Measurements from ENCODE around the gene ZNRD2.

Gene ZNRD2

DNA sequence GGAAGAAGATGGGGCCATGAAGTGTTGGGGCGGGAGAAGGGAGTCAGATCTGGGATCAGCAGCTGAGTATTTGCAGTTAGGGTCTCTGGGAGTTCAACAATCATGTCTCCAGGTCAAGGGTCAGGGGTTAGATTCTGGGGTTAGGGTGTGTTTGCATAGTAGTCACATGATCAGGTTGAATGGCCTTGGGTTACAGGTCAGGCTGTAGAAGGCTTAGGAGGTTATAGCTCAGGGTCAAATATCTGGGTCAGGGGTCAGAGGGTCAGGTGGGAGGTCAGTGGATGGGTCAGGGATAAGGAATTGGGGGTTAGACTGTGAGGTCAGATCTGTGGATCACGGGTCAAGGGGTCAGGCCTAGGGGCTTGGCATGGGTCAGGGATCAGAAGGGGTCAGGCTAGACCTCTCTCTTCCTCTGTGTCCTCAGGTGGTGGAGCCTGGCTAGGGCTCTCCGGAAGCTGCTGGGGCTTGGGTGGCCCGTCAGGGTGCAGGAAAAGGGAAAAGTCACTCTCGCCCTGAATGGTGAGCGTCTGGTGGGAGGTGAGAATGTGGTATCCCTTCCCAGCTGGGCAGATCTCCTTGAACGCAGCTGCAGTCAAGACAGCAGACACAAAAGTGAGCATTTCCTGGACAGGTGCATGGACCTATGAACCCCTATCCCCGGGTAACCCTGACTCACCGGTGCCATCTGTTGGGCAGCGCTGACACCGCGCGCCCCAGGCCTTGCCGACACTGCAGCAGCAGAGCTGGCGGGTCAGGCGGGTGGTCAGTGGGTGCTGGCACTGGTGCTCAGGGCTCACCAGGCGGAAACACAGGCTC lies 18.5 kb upstream of the ZNRD2 start:
- Histone ChIP-seq H3K27ac (ENCODE audit: low read depth, low read length) (no peak overlapping the region), H3K9me3 (ENCODE audit: control insufficient read depth, insufficient read depth, low read depth, low read length) (no peaks in the 10 kb centered on the region), H3K36me3 (ENCODE audit: control insufficient read depth, insufficient read depth, low read length) (no peaks in the 10 kb centered on the region), H3K4me1 (ENCODE audit: control insufficient read depth, insufficient read depth, low read length) (peaks cover 37% of the 10 kb centered on the region), H3K4me3 (ENCODE audit: low read depth, low read length) (no peak overlapping the region), H3K27me3 (ENCODE audit: control insufficient read depth, insufficient read depth, low read length) (peaks cover 49% of the 10 kb centered on the region), H3K9ac (ENCODE audit: low read length) (no peak overlapping the region)

DNA sequence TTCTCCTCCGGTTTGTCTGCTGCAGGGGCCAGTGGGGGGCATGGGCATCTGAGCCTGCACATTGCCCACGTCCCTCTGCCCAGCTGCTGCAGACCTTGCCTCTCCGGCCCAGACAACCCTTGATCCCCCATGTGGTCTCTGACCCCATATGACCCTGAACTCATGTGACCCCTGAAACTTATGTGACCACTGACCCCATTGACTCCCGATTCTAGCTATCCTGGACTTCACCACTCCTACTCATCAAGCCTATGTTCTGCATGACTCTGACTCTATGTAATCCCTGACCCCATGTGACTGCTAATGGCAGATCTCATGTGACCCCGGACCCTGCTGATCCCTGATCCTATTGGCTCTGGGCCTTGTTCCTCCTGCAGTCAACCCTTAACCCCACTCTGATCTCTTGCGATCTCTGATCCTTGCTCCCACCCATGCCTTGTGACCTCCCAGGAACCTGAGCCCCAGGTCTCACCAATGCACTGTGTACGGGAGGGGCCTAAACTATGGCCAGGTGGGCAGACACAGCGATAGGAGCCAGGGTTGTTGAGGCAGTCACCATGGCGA lies 17.8 kb upstream of the ZNRD2 start:
- Histone ChIP-seq H3K27me3 (ENCODE audit: control insufficient read depth, insufficient read depth, low read length) (peaks cover 48% of the 10 kb centered on the region), H3K9me3 (ENCODE audit: control insufficient read depth, insufficient read depth, low read depth, low read length) (no peaks in the 10 kb centered on the region), H3K4me3 (ENCODE audit: low read depth, low read length) (no peak overlapping the region), H3K4me1 (ENCODE audit: control insufficient read depth, insufficient read depth, low read length) (peaks cover 41% of the 10 kb centered on the region), H3K9ac (ENCODE audit: low read length) (no peak overlapping the region), H3K36me3 (ENCODE audit: control insufficient read depth, insufficient read depth, low read length) (no peaks in the 10 kb centered on the region), H3K27ac (ENCODE audit: low read depth, low read length) (no peak overlapping the region)

DNA sequence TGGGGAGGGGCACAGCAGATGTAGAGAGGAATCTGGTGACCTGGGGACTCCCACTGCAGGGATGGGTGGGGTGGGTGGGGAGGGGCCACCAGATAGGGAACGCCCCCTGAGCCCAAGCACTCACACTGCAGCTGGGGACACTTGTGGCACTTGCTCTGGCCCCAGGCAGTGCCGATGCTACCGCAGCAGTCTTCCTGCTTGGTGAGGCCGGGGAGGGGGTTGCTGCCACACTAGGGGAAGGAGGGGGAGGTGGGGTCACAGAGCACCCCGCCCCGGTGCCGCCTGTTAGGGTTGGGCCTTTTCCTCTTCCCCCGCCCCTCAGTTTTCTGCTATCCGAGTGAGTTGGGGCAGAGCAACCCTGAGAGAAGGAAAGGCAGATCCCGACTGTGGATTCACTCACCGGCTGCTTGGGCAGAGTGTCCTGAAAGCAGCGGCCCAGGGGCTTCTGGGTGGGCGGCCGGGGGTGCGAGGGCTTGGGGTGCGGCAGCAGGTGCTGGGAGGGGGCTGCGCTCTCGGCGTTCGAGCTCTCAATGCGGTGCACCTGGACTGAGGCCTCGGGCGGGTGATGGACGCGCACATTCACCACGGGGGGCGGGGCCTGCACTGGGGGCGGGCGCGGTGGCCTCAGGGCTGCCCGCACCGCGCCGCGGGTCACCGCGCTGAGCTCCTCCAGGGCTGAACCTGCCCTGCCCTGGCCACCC lies 16.8 kb upstream of the ZNRD2 start:
- H3K27ac ChIP-seq (ENCODE audit: low read depth, low read length): no peak overlapping the region
- peaks cover 41% of the 10 kb centered on the region for H3K4me1 ChIP-seq (ENCODE audit: control insufficient read depth, insufficient read depth, low read length)
- H3K36me3 ChIP-seq (ENCODE audit: control insufficient read depth, insufficient read depth, low read length): no peaks in the 10 kb centered on the region
- peak overlapping the region; percentile 53 for H3K4me3 ChIP-seq (ENCODE audit: low read depth, low read length)
- H3K9ac ChIP-seq (ENCODE audit: low read length): no peak overlapping the region
- peaks cover 39% of the 10 kb centered on the region for H3K27me3 ChIP-seq (ENCODE audit: control insufficient read depth, insufficient read depth, low read length)
- no peaks in the 10 kb centered on the region for H3K9me3 ChIP-seq (ENCODE audit: control insufficient read depth, insufficient read depth, low read depth, low read length)

DNA sequence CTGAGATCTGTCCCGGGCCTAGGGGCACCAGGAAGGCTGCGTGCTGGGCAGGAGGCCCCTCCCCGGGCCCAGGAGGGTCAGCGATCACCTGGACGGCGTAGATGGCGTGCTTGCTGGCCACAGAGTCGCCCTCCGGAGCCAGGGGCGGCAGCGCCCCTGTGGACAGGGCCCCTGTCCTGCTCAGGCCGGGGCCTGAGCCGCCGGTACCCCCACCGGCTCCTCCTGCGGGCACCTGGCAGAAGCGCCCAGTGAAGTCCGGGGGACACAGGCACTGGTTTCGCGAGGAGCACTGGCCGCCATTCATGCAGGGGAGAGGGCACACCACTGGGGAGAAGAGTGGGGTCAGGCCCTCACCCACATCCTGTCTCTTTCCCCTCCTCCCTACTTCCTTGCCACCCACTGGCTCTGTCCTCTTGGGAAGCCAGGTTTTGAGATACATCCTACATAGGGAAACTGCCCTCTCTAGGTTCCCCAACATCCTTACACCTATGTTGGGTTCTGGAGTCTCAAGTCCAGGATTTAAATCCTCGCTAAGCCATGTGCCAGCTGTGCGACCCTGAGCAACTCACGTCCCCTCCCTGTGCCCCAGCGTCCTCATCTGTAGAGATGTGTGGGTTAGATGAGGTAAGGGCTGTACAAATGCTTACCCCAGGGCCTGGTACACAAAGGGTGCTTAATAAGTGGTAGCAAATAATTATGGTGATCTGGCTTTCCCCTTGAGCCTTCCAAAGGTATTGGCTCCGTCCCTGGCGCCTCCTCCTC lies 16.0 kb upstream of the ZNRD2 start:
- no peak overlapping the region for H3K9ac ChIP-seq (ENCODE audit: low read length)
- H3K4me3 ChIP-seq (ENCODE audit: low read depth, low read length): peak overlapping the region; percentile 53
- H3K27ac ChIP-seq (ENCODE audit: low read depth, low read length): no peak overlapping the region
- H3K36me3 ChIP-seq (ENCODE audit: control insufficient read depth, insufficient read depth, low read length): no peaks in the 10 kb centered on the region
- no peaks in the 10 kb centered on the region for H3K9me3 ChIP-seq (ENCODE audit: control insufficient read depth, insufficient read depth, low read depth, low read length)
- H3K27me3 ChIP-seq (ENCODE audit: control insufficient read depth, insufficient read depth, low read length): peaks cover 35% of the 10 kb centered on the region
- peaks cover 49% of the 10 kb centered on the region for H3K4me1 ChIP-seq (ENCODE audit: control insufficient read depth, insufficient read depth, low read length)

DNA sequence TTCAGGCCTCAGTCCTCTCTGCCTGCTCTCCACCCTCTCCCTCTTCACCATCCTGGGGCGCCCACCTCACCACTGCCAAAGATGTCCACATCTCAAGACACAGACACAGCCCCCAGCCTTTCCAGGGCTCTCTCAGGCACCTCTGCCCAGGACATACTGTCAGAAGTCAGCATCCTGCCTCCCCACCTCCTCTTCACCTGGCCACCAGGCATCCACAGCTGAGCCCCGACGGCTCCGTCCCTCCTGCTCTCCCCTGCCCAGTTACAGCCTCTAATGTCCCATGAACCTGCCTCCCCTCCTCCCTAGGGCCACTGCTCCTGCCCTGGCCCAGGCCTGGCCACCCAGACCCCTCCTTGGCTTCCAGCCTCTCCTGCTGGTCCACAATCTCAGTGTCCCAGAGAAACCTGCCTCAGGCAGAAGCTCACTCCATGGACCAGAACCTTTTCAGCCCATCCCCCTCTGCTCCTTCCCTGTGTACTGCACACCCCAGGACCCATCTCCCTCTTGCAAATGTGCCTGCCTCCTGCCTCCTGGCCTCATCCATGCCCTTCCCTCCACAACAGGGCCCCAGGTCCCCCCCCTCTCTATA lies 15.3 kb upstream of the ZNRD2 start:
- no peak overlapping the region for H3K27ac ChIP-seq (ENCODE audit: low read depth, low read length)
- no peaks in the 10 kb centered on the region for H3K9me3 ChIP-seq (ENCODE audit: control insufficient read depth, insufficient read depth, low read depth, low read length)
- H3K4me3 ChIP-seq (ENCODE audit: low read depth, low read length): no peak overlapping the region
- no peak overlapping the region for H3K9ac ChIP-seq (ENCODE audit: low read length)
- H3K27me3 ChIP-seq (ENCODE audit: control insufficient read depth, insufficient read depth, low read length): peaks cover 32% of the 10 kb centered on the region
- H3K36me3 ChIP-seq (ENCODE audit: control insufficient read depth, insufficient read depth, low read length): no peaks in the 10 kb centered on the region
- H3K4me1 ChIP-seq (ENCODE audit: control insufficient read depth, insufficient read depth, low read length): peaks cover 56% of the 10 kb centered on the region

DNA sequence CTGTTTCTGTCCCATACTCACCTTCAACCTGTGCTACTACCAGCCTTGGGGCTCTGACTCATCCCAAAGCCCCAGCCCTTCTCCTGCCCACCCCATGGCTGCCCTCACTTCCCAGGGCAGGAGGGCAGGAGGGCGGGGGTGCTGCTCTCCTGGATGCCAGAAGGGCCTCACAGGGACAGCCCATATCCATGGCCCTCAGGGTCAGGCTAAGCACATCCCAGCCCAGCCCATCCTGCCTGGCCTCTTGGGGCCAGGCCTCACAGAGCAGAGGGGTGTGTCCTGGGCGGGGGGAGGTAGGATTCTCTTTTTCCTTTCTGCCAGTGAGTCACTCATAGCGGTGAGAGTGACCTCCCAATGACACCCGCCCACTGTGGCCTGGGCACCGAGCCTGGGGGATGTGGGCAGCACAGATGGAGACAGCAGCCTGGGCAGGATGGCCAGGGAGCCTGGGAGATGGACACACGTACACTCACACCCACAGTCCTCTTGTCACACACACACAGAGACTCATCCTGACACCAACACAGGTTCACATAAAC lies 14.5 kb upstream of the ZNRD2 start:
- peaks cover 64% of the 10 kb centered on the region for H3K4me1 ChIP-seq (ENCODE audit: control insufficient read depth, insufficient read depth, low read length)
- no peak overlapping the region for H3K4me3 ChIP-seq (ENCODE audit: low read depth, low read length)
- H3K9me3 ChIP-seq (ENCODE audit: control insufficient read depth, insufficient read depth, low read depth, low read length): no peaks in the 10 kb centered on the region
- peaks cover 31% of the 10 kb centered on the region for H3K27me3 ChIP-seq (ENCODE audit: control insufficient read depth, insufficient read depth, low read length)
- H3K27ac ChIP-seq (ENCODE audit: low read depth, low read length): no peak overlapping the region
- H3K9ac ChIP-seq (ENCODE audit: low read length): no peak overlapping the region
- H3K36me3 ChIP-seq (ENCODE audit: control insufficient read depth, insufficient read depth, low read length): no peaks in the 10 kb centered on the region

DNA sequence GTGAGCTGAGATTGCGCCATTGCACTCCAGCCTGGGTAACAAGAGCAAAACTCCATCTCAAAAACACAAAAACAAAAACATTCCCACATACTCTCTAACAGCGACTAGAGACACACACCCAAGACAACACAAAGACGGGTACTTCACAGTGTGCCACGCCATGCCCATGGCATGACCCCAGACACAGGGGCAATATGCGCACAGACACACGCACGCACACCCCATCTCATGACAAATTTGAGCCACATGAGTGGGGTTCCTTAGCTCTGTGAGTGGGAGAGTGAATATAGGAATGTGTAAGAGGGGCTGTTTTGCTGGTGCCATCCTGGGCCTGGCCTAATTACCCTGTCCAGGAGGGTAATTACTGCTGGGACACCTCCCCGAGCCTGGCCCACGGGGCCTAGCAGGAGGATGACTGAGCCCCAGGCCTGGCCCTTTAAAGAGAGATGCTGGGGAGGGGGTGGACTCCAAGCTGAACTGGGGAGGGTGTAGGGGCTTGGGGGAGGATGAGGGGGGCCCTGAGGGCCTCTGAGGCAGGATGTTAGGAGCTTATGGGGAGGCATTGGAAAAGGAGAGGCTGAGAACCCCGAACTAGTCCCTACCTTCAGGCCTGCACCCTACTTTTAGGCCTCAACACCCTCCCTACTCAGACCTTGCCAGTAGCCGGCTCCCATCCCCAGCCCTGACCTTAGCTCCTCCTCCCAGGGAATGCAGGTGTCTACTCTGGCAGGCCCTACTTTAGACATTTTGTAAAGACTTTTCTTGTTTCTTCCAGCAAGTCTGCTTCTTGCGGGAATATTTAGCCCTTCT lies 13.6 kb upstream of the ZNRD2 start:
- Histone ChIP-seq H3K27me3 (ENCODE audit: control insufficient read depth, insufficient read depth, low read length) (peaks cover 27% of the 10 kb centered on the region), H3K4me3 (ENCODE audit: low read depth, low read length) (no peak overlapping the region), H3K9me3 (ENCODE audit: control insufficient read depth, insufficient read depth, low read depth, low read length) (no peaks in the 10 kb centered on the region), H3K9ac (ENCODE audit: low read length) (no peak overlapping the region), H3K36me3 (ENCODE audit: control insufficient read depth, insufficient read depth, low read length) (no peaks in the 10 kb centered on the region), H3K4me1 (ENCODE audit: control insufficient read depth, insufficient read depth, low read length) (peaks cover 64% of the 10 kb centered on the region), H3K27ac (ENCODE audit: low read depth, low read length) (no peak overlapping the region)

DNA sequence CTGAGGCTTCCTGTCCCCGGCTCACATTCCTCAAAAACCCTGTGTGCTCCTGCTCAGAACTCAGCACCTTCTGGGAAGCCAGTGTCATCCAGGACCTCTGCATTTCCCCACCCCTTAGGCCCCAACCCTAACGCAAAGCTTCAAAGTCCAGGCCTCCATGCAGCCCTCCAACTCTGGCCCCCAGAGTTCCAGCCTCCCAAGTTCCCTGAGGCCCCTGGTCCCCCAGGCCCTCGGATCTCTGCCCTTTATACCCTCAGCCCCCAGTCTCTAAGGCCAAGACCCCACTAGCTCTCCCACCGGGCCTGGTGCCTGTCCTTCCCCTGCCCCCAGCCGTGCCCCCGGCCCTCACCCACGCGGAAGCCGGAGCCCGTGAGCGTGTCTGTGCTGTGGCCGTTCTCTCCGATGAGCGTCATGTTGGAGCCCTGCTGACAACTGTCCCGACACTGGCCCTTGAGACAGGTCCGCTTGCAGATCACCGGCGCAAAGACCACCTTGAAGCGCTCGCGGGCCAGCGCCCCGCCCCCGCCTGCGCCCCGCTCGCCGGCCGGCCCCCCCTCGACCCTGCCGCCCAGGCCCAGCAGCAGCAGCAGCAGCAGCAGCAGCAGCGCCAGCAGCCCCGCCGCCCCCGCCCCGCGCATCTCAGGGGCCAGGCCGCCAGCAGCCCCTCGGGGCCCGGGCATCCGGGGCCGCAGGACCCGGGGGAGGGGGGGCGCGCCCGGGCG lies 12.8 kb upstream of the ZNRD2 start:
- peak overlapping the region; percentile 52 for H3K4me3 ChIP-seq (ENCODE audit: low read depth, low read length)
- H3K9me3 ChIP-seq (ENCODE audit: control insufficient read depth, insufficient read depth, low read depth, low read length): no peaks in the 10 kb centered on the region
- H3K9ac ChIP-seq (ENCODE audit: low read length): no peak overlapping the region
- H3K36me3 ChIP-seq (ENCODE audit: control insufficient read depth, insufficient read depth, low read length): no peaks in the 10 kb centered on the region
- peaks cover 27% of the 10 kb centered on the region for H3K27me3 ChIP-seq (ENCODE audit: control insufficient read depth, insufficient read depth, low read length)
- peaks cover 61% of the 10 kb centered on the region for H3K4me1 ChIP-seq (ENCODE audit: control insufficient read depth, insufficient read depth, low read length)
- no peak overlapping the region for H3K27ac ChIP-seq (ENCODE audit: low read depth, low read length)

DNA sequence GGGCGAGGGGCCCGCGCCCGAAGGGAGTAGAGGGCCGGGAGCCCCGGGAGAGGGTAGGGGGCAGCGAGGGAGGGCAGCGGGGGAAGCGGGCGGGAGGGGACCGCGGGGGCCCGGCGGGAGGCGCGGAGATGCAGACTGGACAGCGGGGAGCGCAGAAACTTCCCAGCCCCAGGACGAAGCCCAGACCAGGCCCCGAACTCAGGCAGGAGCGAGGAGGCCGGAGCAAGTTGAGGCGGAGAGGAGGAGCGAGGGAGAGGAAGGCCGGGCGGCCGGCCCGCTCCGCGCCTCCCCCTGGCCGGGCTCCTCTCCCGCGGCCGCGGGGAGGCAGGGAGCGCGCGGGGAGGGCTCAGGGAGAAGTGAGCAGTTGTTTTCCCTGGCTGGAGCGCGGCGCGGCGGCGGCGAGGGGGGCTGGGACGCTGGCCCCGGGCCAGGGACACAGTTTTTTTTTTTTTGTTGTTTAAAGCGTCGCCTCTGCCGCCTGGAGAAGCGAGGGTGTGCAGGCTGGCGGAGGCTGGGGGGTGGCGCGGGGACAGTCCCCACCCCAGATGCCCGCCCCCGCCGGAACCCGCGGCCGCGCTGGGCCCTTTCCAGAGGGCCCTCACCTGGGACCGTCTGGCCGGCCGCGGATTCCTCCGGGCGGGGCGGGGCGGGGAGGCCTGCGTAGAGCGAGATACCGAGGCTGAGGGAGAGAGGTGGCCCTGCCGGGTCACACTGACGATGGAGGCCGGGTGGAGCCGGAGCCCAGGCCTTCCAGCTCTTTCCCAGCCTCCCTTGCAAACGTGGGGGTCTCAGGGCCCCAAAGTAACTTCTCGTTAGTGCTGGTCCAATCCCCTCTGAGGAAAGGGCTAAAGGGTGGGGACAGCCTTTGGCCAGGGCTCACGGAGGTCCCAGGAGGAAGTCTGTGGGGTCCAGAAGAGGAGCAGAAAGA lies 12.0 kb upstream of the ZNRD2 start, which contains the start of gene LTBP3:
Gene LTBP3 (minus strand): TSS at position 358 of the 928 bp plus-strand sequence. CDS start 400 bp downstream, outside the sequence.
- H3K9ac ChIP-seq (ENCODE audit: low read length): peak within 1 kb of the TSS; percentile 69
- H3K27me3 ChIP-seq (ENCODE audit: control insufficient read depth, insufficient read depth, low read length): peaks cover 27% of the 10 kb centered on the region
- peak within 1 kb of the TSS; percentile 28; the same call in 1 of the 2 replicates for H3K27ac ChIP-seq (ENCODE audit: low read depth, low read length)
- H3K36me3 ChIP-seq (ENCODE audit: control insufficient read depth, insufficient read depth, low read length): no peaks in the 10 kb centered on the region
- no peaks in the 10 kb centered on the region for H3K9me3 ChIP-seq (ENCODE audit: control insufficient read depth, insufficient read depth, low read depth, low read length)
- H3K4me3 ChIP-seq (ENCODE audit: low read depth, low read length): peak within 1 kb of the TSS; percentile 63
- H3K4me1 ChIP-seq (ENCODE audit: control insufficient read depth, insufficient read depth, low read length): peaks cover 58% of the 10 kb centered on the region

Measured in HUES6 (cell line).